HEK293 (cell line): ENCODE measurements around the gene CAB39L.

Experiments
- CTCF ChIA-PET: fragments of 350-600 bp; formaldehyde crosslinking; extraction: SDS; loops from one replicate; lab custom pipeline; 2021; ENCODE audit warnings: antibody characterized with exemption; lab: Yijun Ruan, JAX
- POLR2A ChIA-PET: fragments of 300-600 bp; formaldehyde crosslinking; extraction: SDS; loops from one replicate; lab custom pipeline; 2020; ENCODE audit warnings: antibody characterized with exemption, inconsistent platforms; lab: Yijun Ruan, JAX
- H3K27ac ChIP-seq: fragments of 200-500 bp; sonication (Bioruptor generic); 2 replicates; pipeline ENCODE4 v1.5.1; 2014; ENCODE audit warnings: low read depth, low read length, control low read depth, inconsistent platforms; ENCODE audit errors: extremely low read depth
- H3K36me3 ChIP-seq, 2 experiments: fragments of 200-500 bp in 1 of 2; sonication (Bioruptor generic) in 1 of 2; 1 replicate in 1 of 2; 2 replicates in 1 of 2; pipeline ENCODE4 v1.5.1; 2014 to 2017; ENCODE audit warnings: inconsistent platforms in 2 of 2, low read length in 2 of 2; ENCODE audit not compliant: control insufficient read depth in 2 of 2, insufficient read depth in 1 of 2
- H3K4me1 ChIP-seq: fragments of 200-500 bp; sonication (Bioruptor generic); 2 replicates; pipeline ENCODE4 v1.5.1; 2014; ENCODE audit warnings: mild to moderate bottlenecking, low read length, inconsistent platforms; ENCODE audit not compliant: control insufficient read depth, insufficient read depth
- H3K4me3 ChIP-seq: 2 replicates; pipeline ENCODE4 v1.5.1; 2011; ENCODE audit warnings: low read depth, mild to moderate bottlenecking, control low read depth, low read length, moderate library complexity
- H3K9me3 ChIP-seq: fragments of 200-500 bp; sonication (Bioruptor generic); 2 replicates; pipeline ENCODE4 v1.5.1; 2014; ENCODE audit warnings: low read depth, low read length, inconsistent platforms; ENCODE audit not compliant: control insufficient read depth, insufficient read depth
- EGR2 ChIP-seq: fragments of 450-650 bp; formaldehyde crosslinking; IDR thresholded peaks from 2 replicates; pipeline ENCODE4 v1.5.1; 2016; ENCODE audit warnings: low read depth, missing biosample characterization, missing genetic modification characterization
- HOXC10 ChIP-seq: sonication (generic); formaldehyde crosslinking; IDR thresholded peaks from 2 replicates; pipeline ENCODE4 v1.8.1; 2023; ENCODE audit warnings: mild to moderate bottlenecking, missing genetic modification reagents
- KLF10 ChIP-seq: fragments of 450-650 bp; IDR thresholded peaks from 2 replicates; pipeline ENCODE4 v1.5.1; 2018; ENCODE audit warnings: missing biosample characterization, mild to moderate bottlenecking, missing genetic modification characterization
- MYNN ChIP-seq: fragments of 450-650 bp; formaldehyde crosslinking; IDR thresholded peaks from 2 replicates; pipeline ENCODE4 v1.5.1; 2016; ENCODE audit warnings: missing biosample characterization, missing genetic modification characterization, borderline replicate concordance
- SALL2 ChIP-seq: fragments of 450-650 bp; formaldehyde crosslinking; IDR thresholded peaks from 2 replicates; pipeline ENCODE4 v1.5.0; 2017; ENCODE audit warnings: missing biosample characterization, mild to moderate bottlenecking, missing genetic modification characterization, borderline replicate concordance
- SP7 ChIP-seq: fragments of 450-650 bp; formaldehyde crosslinking; IDR thresholded peaks from 2 replicates; pipeline ENCODE4 v1.5.1; 2016; ENCODE audit warnings: missing biosample characterization, missing genetic modification characterization
- ZBTB17 ChIP-seq: fragments of 450-650 bp; formaldehyde crosslinking; IDR thresholded peaks from 2 replicates; pipeline ENCODE4 v1.5.1; 2016; ENCODE audit warnings: missing biosample characterization, missing genetic modification characterization
- ZBTB20 ChIP-seq: fragments of 450-650 bp; formaldehyde crosslinking; IDR thresholded peaks from 2 replicates; pipeline ENCODE4 v1.5.1; 2016; ENCODE audit warnings: missing biosample characterization, missing genetic modification characterization
- ZFHX2 ChIP-seq: fragments of 450-650 bp; formaldehyde crosslinking; conservative IDR thresholded peaks from 2 replicates; pipeline ENCODE4 v1.5.1; 2016; ENCODE audit warnings: missing biosample characterization, missing genetic modification characterization
- ZNF121 ChIP-seq: fragments of 450-650 bp; formaldehyde crosslinking; IDR thresholded peaks from 2 replicates; pipeline ENCODE4 v1.5.1; 2016; ENCODE audit warnings: missing biosample characterization, missing genetic modification characterization
- ZNF169 ChIP-seq: fragments of 450-650 bp; formaldehyde crosslinking; IDR thresholded peaks from 2 replicates; pipeline ENCODE4 v1.5.1; 2016; ENCODE audit warnings: missing biosample characterization, missing genetic modification characterization
- ZNF341 ChIP-seq: fragments of 450-650 bp; formaldehyde crosslinking; IDR thresholded peaks from 2 replicates; pipeline ENCODE4; 2016; ENCODE audit warnings: low read depth, missing biosample characterization, missing genetic modification characterization
- ZNF350 ChIP-seq: fragments of 450-650 bp; formaldehyde crosslinking; IDR thresholded peaks from 2 replicates; pipeline ENCODE4 v1.5.0; 2017; ENCODE audit warnings: missing biosample characterization, mild to moderate bottlenecking, missing genetic modification characterization
- ZNF354C ChIP-seq: fragments of 450-650 bp; formaldehyde crosslinking; IDR thresholded peaks from 2 replicates; pipeline ENCODE4 v1.5.1; 2016; ENCODE audit warnings: missing biosample characterization, missing genetic modification characterization, low read depth, borderline replicate concordance
- ZNF426 ChIP-seq: fragments of 450-650 bp; formaldehyde crosslinking; IDR thresholded peaks from 2 replicates; pipeline ENCODE4 v1.5.1; 2017; ENCODE audit warnings: missing biosample characterization, missing genetic modification characterization, mild to moderate bottlenecking, inconsistent platforms, moderate library complexity
- ZNF549 ChIP-seq: fragments of 450-650 bp; IDR thresholded peaks from 2 replicates; pipeline ENCODE4 v1.5.1; 2018; ENCODE audit warnings: missing biosample characterization, missing genetic modification characterization, mild to moderate bottlenecking, inconsistent platforms, moderate library complexity
- ZNF654 ChIP-seq: fragments of 450-650 bp; formaldehyde crosslinking; IDR thresholded peaks from 2 replicates; pipeline ENCODE4 v1.5.1; 2016; ENCODE audit warnings: low read depth, missing biosample characterization, missing genetic modification characterization
- ZNF747 ChIP-seq: fragments of 450-650 bp; formaldehyde crosslinking; IDR thresholded peaks from 2 replicates; pipeline ENCODE4 v1.5.1; 2016; ENCODE audit warnings: missing biosample characterization, missing genetic modification characterization
- ZNF76 ChIP-seq: fragments of 450-650 bp; formaldehyde crosslinking; IDR thresholded peaks from 2 replicates; pipeline ENCODE4; 2016; ENCODE audit warnings: low read depth, missing biosample characterization, missing genetic modification characterization, borderline replicate concordance
- ZNF830 ChIP-seq: fragments of 450-650 bp; IDR thresholded peaks from 2 replicates; pipeline ENCODE4 v1.5.0; 2018; ENCODE audit warnings: missing biosample characterization, missing genetic modification characterization, low read depth, mild to moderate bottlenecking, moderate library complexity
- ZSCAN23 ChIP-seq: fragments of 450-650 bp; formaldehyde crosslinking; IDR thresholded peaks from 2 replicates; pipeline ENCODE4 v1.5.1; 2016; ENCODE audit warnings: missing biosample characterization, missing genetic modification characterization
- TF ChIP-seq, protein P1 (sequence below): fragments of 450-650 bp; formaldehyde crosslinking; IDR thresholded peaks from 2 replicates; pipeline ENCODE4 v1.5.1; 2016; ENCODE audit warnings: missing biosample characterization, missing genetic modification characterization
- TF ChIP-seq, protein P2 (sequence below): fragments of 450-650 bp; formaldehyde crosslinking; IDR thresholded peaks from 2 replicates; pipeline ENCODE4 v1.5.1; 2016; ENCODE audit warnings: missing biosample characterization, missing genetic modification characterization

CAB39L gene

DNA sequence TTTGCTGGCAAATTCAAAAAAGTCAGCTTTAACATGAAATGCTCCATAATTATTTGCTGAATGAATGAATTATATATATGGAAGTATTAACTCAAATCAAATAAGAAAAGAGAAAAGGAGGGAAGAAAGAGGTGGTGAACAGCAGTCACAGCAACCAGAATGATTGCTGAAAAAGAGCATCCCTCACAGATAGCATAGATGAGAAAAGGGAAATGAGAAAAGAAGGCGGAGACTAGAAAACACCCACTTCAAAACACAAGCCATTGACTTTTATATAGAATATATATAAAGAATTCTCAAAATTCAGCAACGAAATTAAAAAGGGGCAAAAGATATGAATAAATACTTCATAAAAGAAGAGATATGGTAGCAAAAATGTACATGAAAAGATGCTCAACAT, 75.2 kb downstream of the CAB39L start:
- POLR2A ChIA-PET: no interaction called here
- no peaks in the 10 kb centered on the region for H3K36me3 ChIP-seq
- no peaks in the 10 kb centered on the region for H3K9me3 ChIP-seq
- 0 out of 2 replicates have a peak, but pooled peaks have one; percentile 13 for TF ChIP-seq MYNN (tag by site-specific recombination)
- TF ChIP-seq HOXC10 (CRISPR knock-in tag): no peak
- TF ChIP-seq, all 188 proteins: peak for 1
- CTCF ChIA-PET: interaction anchor here (1.0 kb wide), 1 partner anchor 240 kb away, joined by 3 read pairs; no protein-coding TSS in a partner anchor
- H3K27ac ChIP-seq: no peak overlapping the region
- H3K4me3 ChIP-seq: no peak overlapping the region
- peaks cover 8% of the 10 kb centered on the region; the same call in 1 of the 2 replicates for H3K4me1 ChIP-seq

DNA sequence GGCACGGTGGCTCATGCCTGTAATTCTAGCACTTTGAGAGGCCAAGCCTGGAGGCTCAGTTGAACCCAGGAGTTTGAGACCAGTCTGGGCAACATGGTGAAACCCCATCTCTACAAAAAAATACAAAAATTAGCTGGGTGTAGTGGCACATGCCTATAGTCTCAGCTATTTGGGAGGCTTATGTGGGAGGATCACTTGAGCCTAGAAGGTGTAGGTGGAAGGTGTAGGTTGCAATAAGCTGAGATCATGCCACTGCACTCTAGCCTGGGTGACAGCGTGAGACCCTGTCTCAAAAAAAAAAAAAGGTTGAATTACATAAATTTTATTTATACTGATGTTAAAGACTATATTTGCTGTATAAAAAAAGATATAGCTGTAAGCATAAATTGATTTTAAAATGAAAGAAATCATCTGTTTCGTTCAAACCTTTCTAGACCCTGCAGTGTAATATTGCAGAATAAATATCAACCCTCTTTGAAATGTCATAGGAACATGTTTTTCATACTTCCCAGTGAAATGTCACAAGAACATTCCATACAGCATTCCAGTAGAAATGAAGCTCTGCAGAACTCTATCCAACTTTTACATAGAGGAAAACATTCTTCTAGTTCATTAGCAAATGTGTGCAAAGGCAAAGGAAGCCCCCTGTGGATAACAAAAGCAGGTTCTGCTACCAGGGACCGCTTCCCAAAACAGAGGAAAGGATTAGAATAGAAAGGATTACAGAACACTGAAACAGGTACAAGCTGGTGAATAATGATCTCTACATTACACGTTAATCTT, 76.0 kb downstream of the CAB39L start:
- CTCF ChIA-PET: interaction anchor here (0.6 to 1.0 kb wide), 2 partner anchors 127 to 241 kb away, joined by 3 read pairs; no protein-coding TSS in a partner anchor
- Histone ChIP-seq H3K36me3 (no peaks in the 10 kb centered on the region), H3K4me1 (peaks cover 8% of the 10 kb centered on the region; the same call in 1 of the 2 replicates), H3K4me3 (no peak overlapping the region), H3K9me3 (no peaks in the 10 kb centered on the region), H3K27ac (no peak overlapping the region)
- no peak for TF ChIP-seq SALL2 (tag by site-specific recombination)
- peak; percentile 96 for TF ChIP-seq ZFHX2 (tag by site-specific recombination)
- TF ChIP-seq ZNF747 (tag by site-specific recombination): no peak
- TF ChIP-seq ZNF354C (tag by site-specific recombination): no peak
- TF ChIP-seq ZNF549 (tag by site-specific recombination): no peak
- TF ChIP-seq ZNF830 (tag by site-specific recombination): no peak
- TF ChIP-seq ZNF426 (tag by site-specific recombination): no peak
- no peak for TF ChIP-seq ZNF76 (tag by site-specific recombination)
- TF ChIP-seq EGR2 (tag by site-specific recombination): peak; percentile 92
- no peak for TF ChIP-seq SP7
- TF ChIP-seq ZNF350 (tag by site-specific recombination): no peak
- TF ChIP-seq ZNF341 (tag by site-specific recombination): no peak
- TF ChIP-seq ZSCAN23 (tag by site-specific recombination): no peak
- TF ChIP-seq ZNF654 (tag by site-specific recombination): no peak
- no peak for TF ChIP-seq ZBTB20 (tag by site-specific recombination)
- POLR2A ChIA-PET: no interaction called here

DNA sequence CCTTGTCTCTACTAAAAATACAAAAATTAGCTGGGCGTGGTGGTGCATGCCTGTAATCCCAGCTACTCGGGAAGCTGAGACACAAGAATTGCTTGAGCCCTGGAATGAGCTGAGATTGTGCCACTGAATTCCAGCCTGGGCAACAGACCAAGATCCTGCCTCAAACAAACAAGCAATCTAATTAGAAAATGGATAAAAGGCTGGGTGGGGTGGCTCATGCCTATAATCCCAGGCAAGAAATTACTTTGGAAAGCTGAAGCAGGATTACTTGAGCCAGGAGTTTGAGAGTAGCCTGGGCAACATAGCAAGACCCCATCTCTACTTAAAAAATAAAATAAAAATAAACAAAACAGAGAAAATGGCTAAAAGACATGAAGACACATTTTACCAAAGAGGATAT, 77.0 kb downstream of the CAB39L start:
- CTCF ChIA-PET: no interaction called here

DNA sequence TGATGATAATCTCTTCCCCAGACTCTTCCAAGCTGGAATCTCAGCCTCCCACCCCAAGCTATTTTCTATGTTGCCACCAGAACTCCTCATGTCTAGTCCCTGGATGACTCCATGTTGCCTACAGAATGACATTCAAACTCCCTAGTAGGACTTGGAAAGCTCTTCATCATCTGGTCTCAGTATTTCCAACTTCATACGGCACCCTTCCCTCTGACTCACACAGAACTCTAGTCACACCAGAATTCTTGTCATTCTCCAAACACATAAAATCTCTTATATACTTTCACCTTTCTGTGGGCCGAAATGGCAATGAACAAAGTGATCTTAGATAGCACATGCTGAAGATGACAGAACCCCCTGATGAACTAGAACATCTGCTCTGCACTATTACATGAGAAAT, 86.2 kb downstream of the CAB39L start:
- ChIA-PET POLR2A (no interaction called here), CTCF (no interaction called here)
- Histone ChIP-seq H3K9me3 (no peaks in the 10 kb centered on the region), H3K4me1 (no peaks in the 10 kb centered on the region), H3K27ac (no peak overlapping the region), H3K4me3 (no peak overlapping the region), H3K36me3 (no peaks in the 10 kb centered on the region)
- no peak for TF ChIP-seq ZNF169 (tag by site-specific recombination)
- no peak for TF ChIP-seq ZBTB17 (tag by site-specific recombination)
- TF ChIP-seq, protein P1, sequence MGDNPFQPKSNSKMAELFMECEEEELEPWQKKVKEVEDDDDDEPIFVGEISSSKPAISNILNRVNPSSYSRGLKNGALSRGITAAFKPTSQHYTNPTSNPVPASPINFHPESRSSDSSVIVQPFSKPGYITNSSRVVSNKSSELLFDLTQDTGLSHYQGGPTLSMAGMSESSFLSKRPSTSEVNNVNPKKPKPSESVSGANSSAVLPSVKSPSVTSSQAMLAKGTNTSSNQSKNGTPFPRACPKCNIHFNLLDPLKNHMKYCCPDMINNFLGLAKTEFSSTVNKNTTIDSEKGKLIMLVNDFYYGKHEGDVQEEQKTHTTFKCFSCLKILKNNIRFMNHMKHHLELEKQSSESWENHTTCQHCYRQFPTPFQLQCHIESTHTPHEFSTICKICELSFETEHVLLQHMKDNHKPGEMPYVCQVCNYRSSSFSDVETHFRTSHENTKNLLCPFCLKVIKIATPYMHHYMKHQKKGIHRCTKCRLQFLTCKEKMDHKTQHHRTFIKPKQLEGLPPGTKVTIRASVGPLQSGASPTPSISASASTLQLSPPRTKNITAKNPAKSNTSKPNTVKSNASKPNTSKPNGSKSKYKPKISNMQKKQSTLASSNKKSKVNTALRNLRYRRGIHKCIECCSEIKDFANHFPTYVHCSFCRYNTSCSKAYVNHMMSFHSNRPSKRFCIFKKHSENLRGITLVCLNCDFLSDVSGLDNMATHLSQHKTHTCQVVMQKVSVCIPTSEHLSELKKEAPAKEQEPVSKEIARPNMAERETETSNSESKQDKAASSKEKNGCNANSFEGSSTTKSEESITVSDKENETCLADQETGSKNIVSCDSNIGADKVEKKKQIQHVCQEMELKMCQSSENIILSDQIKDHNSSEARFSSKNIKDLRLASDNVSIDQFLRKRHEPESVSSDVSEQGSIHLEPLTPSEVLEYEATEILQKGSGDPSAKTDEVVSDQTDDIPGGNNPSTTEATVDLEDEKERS (tag by site-specific recombination): no peak
- no peak for TF ChIP-seq KLF10 (tag by site-specific recombination)
- TF ChIP-seq, protein P2, sequence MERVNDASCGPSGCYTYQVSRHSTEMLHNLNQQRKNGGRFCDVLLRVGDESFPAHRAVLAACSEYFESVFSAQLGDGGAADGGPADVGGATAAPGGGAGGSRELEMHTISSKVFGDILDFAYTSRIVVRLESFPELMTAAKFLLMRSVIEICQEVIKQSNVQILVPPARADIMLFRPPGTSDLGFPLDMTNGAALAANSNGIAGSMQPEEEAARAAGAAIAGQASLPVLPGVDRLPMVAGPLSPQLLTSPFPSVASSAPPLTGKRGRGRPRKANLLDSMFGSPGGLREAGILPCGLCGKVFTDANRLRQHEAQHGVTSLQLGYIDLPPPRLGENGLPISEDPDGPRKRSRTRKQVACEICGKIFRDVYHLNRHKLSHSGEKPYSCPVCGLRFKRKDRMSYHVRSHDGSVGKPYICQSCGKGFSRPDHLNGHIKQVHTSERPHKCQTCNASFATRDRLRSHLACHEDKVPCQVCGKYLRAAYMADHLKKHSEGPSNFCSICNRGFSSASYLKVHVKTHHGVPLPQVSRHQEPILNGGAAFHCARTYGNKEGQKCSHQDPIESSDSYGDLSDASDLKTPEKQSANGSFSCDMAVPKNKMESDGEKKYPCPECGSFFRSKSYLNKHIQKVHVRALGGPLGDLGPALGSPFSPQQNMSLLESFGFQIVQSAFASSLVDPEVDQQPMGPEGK (tag by site-specific recombination): no peak
- no peak for TF ChIP-seq EGR2 (tag by site-specific recombination)
- TF ChIP-seq ZNF121 (tag by site-specific recombination): no peak

More for the DNA sequence above, 77.0 kb downstream of the CAB39L start:
- POLR2A ChIA-PET: no interaction called here
- Histone ChIP-seq H3K4me3 (no peak overlapping the region), H3K27ac (no peak overlapping the region), H3K36me3 (no peaks in the 10 kb centered on the region), H3K9me3 (no peaks in the 10 kb centered on the region), H3K4me1 (peaks cover 4% of the 10 kb centered on the region; the same call in 1 of the 2 replicates)
- TF ChIP-seq ZNF121 (tag by site-specific recombination) (peak; percentile 80), ZFHX2 (tag by site-specific recombination) (no peak)
